ENCODE data around the gene BPI. TPM values are rescaled to one million over a fixed set of nuclear protein-coding genes. Genes with fewer than 3 reads are reported as not detected.
"Not testable (repeated sequence)": the region's sequence is repeated elsewhere in the genome, so short reads cannot be mapped to it uniquely, and the experiment has no call there.

Gene BPI
- total RNA-seq, result under 1 TPM; 0.14 to 0.65 TPM
- long read RNA-seq, donor 1, result 0 reads
- long read RNA-seq, donor 2, partial matches to known transcripts, result 0 of 1 reads
- long read RNA-seq, donor 2, other reads (novel, unspliced or antisense), result 0 of 1 reads

- peak; percentile 87 for DNase-seq (ENCODE audit: low spot score)
- intact Hi-C loops (cut with DNase I), result no loop called here
Measured at GRCh38 chr20:38303908-38304379, at the start of gene BPI. BPI (plus strand) TSS chr20:38304156; CDS start chr20:38304224, 68 bp downstream.

GRCh38 chr20:38254621-38255020, 49.3 kb upstream of the BPI start:
- DNase-seq (ENCODE audit: low spot score), result peak; percentile 24
- intact Hi-C loops (cut with DNase I), result not testable (repeated sequence)

DNA sequence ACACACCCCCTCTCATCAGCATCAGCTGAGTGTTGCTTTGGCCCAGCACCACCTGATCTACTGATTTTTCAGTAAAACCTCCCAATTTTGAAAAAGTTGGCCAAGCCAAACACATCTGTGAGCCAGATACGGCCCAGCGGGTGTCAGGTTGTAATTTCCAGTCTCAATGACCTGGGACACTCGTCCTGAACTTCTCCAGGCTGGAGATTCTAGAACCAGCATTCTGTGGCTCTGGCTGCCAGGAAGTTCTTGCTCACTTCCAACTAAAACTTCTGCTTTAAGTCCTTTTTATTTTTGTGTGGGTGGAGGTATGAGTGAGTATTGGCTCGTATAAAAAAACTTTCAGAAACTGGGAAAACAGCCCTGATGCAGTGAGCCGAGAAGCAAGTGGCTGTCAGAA, 48.6 kb upstream of the BPI start:
- intact Hi-C loops (cut with DNase I), result no loop called here
- peak; percentile 73 for DNase-seq (ENCODE audit: low spot score)

DNA sequence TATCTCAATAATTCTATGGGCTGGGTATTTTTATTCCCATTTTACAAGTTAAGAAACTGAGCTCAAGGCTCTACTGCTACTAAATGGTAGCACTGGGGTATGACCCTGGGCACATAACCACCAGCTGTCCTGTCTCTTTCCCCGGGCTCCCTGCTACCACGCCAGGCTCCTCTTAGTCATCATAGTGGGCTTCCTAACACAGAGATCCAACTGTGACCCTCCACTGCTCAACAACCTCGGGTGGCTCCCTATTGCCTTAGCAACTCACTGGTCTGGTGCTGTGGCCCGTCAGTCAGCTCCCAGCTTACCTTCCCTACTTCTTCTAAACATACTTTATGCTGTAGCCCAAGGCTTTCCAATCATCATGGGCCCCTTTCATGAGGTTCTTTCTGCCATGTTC, 47.9 kb upstream of the BPI start:
- peak; percentile 55 for DNase-seq (ENCODE audit: low spot score)
- intact Hi-C loops (cut with DNase I), result no loop called here

DNA sequence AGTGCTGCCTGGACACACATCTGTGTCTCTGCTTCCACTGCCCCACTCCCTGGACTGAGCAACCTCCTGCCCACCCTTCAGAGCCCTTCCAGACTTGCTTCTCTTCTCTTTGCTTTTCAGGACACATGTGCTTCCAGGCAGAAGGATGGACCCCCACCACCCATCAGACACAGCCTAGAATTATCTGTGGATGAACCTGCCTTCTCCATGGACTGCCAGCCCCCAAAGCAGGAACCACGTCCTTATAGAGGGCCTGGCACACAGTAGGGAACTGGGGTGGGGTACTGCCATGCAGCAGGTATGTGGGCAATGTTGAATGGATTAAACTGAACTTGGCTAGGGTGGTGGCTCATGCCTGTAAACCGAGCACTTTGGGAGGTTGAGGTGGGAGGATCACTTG, 47.0 kb upstream of the BPI start:
- intact Hi-C loops (cut with DNase I), result no loop called here
- peak; percentile 29 for DNase-seq (ENCODE audit: low spot score)

GRCh38 chr20:38258545-38259215, 45.3 kb upstream of the BPI start:
- intact Hi-C loops (cut with DNase I), result no loop called here
- DNase-seq (ENCODE audit: low spot score), result peak; percentile 42

- DNase-seq (ENCODE audit: low spot score), result peak; percentile 16
- intact Hi-C loops (cut with DNase I), result no loop called here
Measured at GRCh38 chr20:38260025-38260377, 44.0 kb upstream of the BPI start.

DNA sequence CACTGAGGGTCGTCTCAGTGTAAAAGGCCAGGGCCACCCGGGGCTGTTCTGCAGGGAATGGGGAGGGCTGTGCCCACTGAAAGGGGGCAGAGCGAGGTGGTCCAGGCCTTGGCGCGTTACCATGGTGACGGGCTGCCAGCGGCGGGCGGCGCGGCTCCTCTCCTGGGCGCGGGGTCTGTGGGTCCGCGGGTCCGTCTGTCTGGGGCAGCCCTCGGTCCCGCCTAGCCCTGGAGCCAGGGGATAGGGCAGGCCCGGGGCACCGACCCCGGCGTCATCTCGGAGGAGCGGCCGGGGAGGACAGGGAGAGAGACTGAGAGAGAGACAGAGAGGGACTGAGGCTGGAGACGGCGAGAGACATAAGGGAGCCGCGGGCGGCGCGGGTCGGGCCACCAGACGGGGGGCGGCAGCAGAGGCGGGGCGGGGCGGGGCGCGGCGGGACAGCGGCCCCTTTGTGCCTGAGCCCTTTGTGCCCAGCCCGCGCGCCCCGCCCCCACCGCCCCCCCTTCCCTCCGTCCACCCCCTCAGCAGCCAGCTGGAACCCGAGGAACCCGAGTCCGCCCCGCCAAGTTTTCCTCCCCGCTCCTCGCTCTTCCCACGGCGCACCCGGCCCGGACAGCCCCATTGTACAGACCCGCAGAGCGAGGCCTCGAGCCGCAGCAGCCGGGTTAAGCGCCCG, 43.4 kb upstream of the BPI start, which contains the start of gene KIAA1755:
TSS of gene KIAA1755 (minus strand) at position 358 of the 676 bp plus-strand sequence. CDS start at position 123, 235 bp downstream.
- peak; percentile 86 for DNase-seq (ENCODE audit: low spot score)
- intact Hi-C loops (cut with DNase I), result no loop called here

DNA sequence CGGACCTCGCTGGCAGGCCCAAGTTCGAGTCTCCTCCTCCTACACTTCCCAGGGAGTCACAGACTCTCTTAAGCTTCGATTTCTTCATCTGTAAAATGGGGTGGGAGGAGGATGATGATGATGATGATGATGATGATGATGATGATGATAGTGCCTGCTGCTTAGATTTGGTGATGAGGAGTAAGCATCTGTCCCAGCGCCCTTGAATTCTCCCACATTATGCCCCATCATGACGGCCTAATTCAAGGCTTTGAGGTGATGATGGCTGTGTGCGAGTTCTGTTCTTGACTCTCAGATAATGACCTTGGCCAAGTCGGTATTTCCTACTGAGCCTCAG, 42.9 kb upstream of the BPI start:
- intact Hi-C loops (cut with DNase I), result no loop called here
- no peak for DNase-seq (ENCODE audit: low spot score)

- no peak for DNase-seq (ENCODE audit: low spot score)
- intact Hi-C loops (cut with DNase I), result no loop called here
Measured at GRCh38 chr20:38262931-38263330, 41.0 kb upstream of the BPI start.

- intact Hi-C loops (cut with DNase I), result no loop called here
- DNase-seq (ENCODE audit: low spot score), result no peak
Measured at GRCh38 chr20:38266426-38266825, 37.5 kb upstream of the BPI start.

DNA sequence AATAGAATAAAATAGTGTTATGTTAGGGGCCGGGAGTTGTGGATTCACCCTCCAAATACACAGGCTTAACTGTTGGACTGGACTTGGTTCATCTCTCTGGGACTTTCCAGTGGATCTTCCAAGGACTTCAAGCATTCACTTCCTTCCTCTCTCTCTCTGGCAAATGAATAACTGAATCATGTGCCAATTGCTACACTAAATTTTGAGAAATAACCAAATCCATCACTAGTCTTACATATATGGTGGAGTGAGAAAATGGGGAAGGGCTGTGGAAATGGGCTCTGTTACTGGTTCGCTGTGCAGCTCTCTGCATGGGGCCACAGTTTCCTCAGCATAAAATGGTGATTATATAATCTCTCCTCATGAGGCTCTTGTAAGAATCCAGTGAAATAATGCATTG, 36.7 kb upstream of the BPI start:
- DNase-seq (ENCODE audit: low spot score), result no peak
- intact Hi-C loops (cut with DNase I), result no loop called here

- DNase-seq (ENCODE audit: low spot score), result no peak
- intact Hi-C loops (cut with DNase I), result no loop called here
Measured at GRCh38 chr20:38267901-38268514, 35.9 kb upstream of the BPI start.

- intact Hi-C loops (cut with DNase I), result no loop called here
- DNase-seq (ENCODE audit: low spot score), result no peak
Measured at GRCh38 chr20:38269040-38269439, 34.9 kb upstream of the BPI start.

- DNase-seq (ENCODE audit: low spot score), result no peak
- intact Hi-C loops (cut with DNase I), result loop anchor here in 1 of 2 donors (5.0 kb wide), 1 partner anchor 478 kb away; the partner anchor contains the start of gene ACTR5
Measured at GRCh38 chr20:38269715-38270114, 34.2 kb upstream of the BPI start.

GRCh38 chr20:38270869-38271605, 32.9 kb upstream of the BPI start:
- intact Hi-C loops (cut with DNase I), result loop anchor here in 1 of 2 donors (5.0 kb wide), 1 partner anchor 476 kb away; the partner anchor contains the start of gene ACTR5
- peak; percentile 83 for DNase-seq (ENCODE audit: low spot score)

GRCh38 chr20:38271608-38272120, 32.3 kb upstream of the BPI start:
- intact Hi-C loops (cut with DNase I), result loop anchor here in 1 of 2 donors (5.0 kb wide), 1 partner anchor 476 kb away; the partner anchor contains the start of gene ACTR5
- no peak for DNase-seq (ENCODE audit: low spot score)

GRCh38 chr20:38272398-38272797, 31.6 kb upstream of the BPI start:
- peak; percentile 44 for DNase-seq (ENCODE audit: low spot score)
- intact Hi-C loops (cut with DNase I), result loop anchor here in 1 of 2 donors (5.0 kb wide), 1 partner anchor 475 kb away; the partner anchor contains the start of gene ACTR5

- peak; percentile 72 for DNase-seq (ENCODE audit: low spot score)
- intact Hi-C loops (cut with DNase I), result loop anchor here in 1 of 2 donors (5.0 kb wide), 1 partner anchor 474 kb away; the partner anchor contains the start of gene ACTR5
Measured at GRCh38 chr20:38272961-38273360, 31.0 kb upstream of the BPI start.

Measured in posterior vena cava (tissue), 2 donors.